GM19438 (cell line): ENCODE data around the gene GRK5.
"Not testable (repeated sequence)": the region's sequence is repeated elsewhere in the genome, so short reads cannot be mapped to it uniquely, and the experiment has no call there.

Source experiments
- ATAC-seq: cut with Tn5 transposase; IDR thresholded peaks from one replicate; pipeline ENCODE4 v1.9.1; 2021; ENCODE audit warnings: low read depth; ENCODE audit not compliant: unreplicated experiment

GRK5 gene

DNA sequence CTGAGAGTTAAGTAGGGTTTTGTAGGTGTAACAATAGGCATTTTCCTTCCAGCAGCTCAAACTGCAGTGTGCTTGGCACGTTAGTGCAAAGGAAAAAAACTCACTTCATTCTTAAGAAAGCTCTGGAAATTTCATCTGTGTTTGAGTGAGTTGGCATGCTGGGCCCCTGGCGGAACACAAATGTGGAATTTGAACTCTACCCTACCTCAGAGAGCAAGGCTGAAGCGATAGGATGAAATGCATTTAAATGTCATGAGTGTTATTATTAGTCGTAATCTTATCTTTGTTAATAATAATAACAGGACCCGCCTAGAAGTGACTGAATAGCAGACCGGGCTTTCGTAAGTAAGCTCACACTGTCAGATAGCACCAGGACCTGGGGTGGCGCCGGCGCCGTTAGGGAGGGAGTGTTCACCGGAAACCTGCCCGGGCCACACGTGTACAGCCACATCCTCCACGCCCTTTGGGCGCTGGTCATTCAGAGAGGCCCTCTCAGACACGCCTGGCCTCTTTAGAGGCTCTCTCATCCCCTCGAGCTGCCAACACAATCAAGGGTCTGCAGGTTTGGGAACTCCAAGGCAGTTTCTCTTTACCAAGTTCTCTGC is 63.5 kb downstream of the GRK5 start:
- ATAC-seq, result peak; percentile 74

GRCh38 chr10:119272338-119272734 is 65.0 kb downstream of the GRK5 start:
- ATAC-seq, result not testable (repeated sequence)

DNA sequence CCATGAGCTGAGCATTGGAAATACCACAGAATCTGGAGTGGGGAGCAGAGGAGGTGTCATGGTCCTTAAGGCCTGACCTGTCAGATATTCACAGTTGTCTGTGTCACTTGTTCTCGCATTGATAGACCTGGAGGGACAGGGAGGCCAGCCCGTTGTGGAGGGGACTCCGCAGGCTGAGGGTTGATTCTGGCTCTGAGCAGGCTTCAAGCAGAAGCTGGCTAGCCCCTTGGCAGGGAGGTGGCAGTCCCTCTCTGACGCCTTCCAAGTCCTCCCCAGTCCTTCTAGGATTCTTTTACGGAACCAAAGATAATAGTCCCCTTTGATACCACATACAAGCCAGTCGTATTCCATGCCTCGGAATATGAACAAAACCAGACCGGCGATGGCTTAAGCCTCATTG is 65.4 kb downstream of the GRK5 start:
- ATAC-seq, result no peak

- ATAC-seq, result no peak
Observed at GRCh38 chr10:119273413-119273812, 66.0 kb downstream of the GRK5 start.

DNA sequence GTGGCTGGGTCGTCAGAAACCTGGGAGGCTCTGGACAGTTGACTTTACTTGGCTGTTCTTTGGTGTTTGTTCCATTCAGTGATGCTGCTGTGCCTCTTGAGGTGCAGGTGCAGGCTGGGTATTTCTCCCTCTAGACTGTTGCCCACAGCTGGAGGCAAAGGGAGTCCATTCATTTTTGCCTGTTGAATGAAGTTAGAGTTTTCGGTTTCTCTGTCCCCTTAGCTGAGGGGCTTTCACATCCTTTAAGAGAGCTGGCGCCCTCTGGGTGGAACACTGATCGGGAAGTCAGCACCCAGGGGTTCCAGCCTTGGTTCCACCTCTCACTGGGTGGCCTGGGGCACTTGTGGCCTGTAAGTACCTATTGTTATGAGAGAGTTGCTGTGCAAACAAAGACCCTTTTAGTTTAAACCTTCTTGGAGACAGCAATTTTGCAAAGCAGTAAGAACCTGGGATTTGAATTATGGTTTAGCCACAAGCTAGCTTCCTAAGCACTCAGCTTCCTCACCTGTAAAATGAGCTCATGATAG is 67.2 kb downstream of the GRK5 start:
- no peak for ATAC-seq

- ATAC-seq, result no peak
Observed at GRCh38 chr10:119275085-119275484, 67.7 kb downstream of the GRK5 start.

DNA sequence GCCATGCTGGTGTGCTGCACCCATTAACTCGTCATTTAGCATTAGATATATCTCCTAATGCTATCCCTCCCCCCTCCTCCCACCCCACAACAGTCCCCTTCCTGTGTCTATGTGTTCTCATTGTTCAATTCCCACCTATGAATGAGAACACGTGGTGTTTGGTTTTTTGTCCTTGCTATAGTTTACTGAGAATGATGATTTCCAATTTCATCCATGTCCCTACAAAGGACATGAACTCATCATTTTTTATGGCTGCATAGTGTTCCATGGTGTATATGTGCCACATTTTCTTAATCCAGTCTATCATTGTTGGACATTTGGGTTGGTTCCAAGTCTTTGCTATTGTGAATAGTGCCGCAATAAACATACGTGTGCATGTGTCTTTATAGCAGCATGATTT is 68.8 kb downstream of the GRK5 start:
- ATAC-seq, result not testable (repeated sequence)

DNA sequence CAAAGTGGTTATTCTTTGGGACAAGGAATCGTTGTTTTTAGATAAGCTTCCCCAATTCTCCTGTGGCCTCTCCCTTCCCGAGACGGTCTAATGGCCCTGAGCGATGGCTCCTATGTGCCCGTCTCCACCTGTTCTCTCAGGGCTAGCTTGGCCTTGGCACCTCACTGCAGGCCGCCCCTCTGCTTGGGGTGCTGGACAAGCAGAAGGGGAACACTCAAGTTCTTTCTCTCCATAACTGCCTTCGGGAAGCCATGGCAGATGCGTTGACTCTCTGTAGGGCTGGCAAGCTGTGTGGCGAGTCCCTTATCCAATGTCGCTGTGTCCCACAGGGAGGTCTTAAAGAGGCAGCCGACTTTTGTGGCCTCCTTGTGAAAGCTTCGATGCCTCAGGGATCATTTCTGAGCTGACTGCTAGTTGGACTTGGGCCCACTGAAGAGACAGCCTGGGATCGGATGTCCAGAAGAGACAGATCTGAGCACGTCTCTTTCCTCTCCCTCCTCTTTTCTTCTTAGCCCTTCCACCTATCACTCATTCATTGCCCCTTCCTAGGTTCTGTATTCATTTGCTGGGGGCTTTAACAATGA is 70.8 kb downstream of the GRK5 start:
- ATAC-seq, result no peak

GRCh38 chr10:119279441-119279840 is 72.1 kb downstream of the GRK5 start:
- ATAC-seq, result no peak

DNA sequence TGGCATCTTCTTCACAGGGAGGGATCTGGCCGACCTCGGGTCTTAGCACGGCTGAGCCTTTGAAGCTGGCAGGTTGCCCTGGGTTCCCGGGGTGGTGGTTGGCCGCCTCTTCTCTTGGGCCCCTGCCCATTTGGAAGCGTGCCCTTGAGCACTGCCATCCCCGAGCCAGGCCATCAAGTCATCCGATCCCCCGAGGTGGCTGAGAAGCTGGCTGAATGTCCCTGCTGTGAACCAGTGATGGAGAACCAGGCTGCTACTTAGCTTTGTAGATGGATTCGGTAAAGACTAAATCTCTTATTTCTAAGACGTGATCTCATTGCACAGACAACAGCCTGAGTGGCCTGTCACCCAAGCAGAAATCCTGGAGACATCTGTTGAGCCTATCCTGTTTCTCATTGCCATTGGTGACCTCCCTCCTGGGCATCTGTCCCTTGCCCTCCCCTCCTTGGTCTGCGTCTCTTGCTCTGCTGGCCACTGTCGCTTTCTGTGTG is 74.3 kb downstream of the GRK5 start:
- ATAC-seq, result no peak

GRCh38 chr10:119282446-119282845 is 75.1 kb downstream of the GRK5 start:
- ATAC-seq, result no peak

DNA sequence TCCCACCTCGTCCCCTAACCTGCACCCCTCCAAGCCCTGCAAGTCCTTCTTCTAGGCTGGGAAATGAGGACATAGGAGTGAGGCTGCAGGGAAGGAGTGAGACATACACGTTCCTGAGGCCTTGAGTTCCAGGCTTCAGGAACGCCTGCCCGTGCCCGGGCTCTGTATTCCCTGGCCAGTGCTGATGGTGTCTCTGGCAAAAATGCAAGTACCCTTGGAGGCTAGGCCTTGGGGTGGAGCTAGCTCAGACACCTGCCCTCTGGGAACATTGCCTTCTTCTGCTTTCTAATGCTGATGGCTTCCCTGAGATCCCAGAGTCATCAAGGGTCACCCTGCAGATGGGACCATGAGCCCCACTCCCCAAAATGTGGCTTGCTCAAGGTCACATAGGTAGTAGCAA is 76.0 kb downstream of the GRK5 start:
- ATAC-seq, result no peak

- ATAC-seq, result no peak
Observed at GRCh38 chr10:119283818-119284217, 76.4 kb downstream of the GRK5 start.

- ATAC-seq, result no peak
Observed at GRCh38 chr10:119284679-119285096, 77.3 kb downstream of the GRK5 start.

DNA sequence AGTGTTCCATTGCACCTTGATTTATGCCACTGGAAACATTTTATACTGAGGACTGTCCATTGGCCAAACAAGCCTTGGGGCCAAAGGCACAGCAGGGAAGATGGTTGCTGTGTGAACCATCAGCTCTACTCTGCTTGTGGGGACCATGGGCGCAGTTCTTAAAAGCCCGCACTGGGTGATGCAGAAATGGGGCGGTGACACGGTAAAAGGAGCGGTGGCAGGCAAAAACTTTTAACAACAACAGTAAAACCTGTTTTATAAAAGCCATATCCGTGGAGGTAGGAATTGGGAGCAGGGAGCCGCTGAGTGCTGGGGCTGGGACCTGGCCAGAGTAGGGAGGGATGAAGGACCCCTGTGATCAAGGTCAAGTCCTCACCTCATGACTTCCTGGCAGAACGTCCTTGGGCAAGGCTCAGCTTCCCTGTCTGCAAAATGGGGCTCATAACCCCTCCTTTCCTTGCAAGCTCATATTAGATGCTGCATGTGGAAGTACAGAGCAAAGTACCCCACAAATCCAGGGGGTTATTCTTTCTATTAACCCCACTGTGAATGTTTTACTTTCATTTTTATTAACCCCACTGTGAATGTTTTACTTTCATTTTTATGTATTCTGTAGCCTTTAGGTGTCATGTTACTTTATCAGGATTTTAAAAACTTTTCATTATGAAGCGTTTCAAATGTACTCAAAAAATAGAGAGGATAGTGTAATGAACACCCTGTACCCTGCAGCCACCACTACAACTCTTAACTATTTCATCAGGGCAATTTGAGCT is 78.3 kb downstream of the GRK5 start:
- ATAC-seq, result no peak

DNA sequence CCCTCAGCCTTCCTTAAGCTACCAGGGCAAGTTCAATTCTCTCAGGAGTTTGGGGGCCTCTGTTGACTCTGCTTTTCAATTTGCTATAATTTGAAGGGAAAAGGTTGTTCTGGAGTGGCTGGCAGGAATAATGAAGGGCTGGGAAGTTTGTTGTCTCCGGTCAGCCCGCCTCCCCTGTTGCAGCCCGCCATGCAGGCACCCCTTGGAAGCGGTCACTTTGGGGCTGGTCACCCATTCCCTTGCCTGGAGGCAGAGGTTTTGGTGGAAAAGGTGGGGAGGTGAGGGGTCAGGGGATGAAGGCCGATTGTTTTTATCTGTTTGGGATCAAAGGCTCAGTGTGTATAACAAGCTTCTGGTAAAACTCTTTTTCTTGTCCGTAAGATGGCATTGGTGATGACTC is 79.1 kb downstream of the GRK5 start:
- ATAC-seq, result no peak

DNA sequence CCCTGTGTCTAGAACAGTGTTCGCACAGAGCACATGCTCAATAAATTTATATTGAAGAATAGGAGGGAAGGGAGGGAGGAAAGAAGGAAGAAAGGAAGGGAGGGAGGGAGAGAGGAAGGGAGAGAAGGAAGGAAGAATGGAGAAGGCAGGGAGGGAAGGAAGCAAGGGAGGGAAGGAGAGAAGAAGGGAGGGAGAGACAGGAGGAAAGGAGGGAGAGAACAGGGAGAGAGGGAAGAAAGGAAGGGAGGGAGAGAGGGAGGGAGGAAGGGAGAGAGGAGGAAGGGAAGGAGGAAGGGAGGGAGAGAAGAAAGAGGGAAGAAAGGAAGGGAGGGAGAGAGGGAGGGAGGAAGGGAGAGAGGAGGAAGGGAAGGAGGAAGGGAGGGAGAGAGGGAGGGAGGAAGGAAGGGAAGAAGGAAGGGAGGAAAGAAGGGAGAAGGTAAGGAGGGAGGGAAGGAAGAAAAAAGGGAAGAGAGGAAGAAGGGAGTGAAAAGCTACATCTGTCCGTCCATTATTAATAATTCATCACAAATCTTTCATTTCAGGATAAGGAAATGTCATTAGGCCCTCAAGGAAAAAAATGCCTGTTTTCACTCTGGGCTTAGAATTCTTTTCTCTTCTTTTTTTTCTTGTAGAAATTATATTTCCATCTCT is 79.7 kb downstream of the GRK5 start:
- ATAC-seq, result no peak

- no peak for ATAC-seq
Observed at GRCh38 chr10:119288574-119289001, 81.2 kb downstream of the GRK5 start.

DNA sequence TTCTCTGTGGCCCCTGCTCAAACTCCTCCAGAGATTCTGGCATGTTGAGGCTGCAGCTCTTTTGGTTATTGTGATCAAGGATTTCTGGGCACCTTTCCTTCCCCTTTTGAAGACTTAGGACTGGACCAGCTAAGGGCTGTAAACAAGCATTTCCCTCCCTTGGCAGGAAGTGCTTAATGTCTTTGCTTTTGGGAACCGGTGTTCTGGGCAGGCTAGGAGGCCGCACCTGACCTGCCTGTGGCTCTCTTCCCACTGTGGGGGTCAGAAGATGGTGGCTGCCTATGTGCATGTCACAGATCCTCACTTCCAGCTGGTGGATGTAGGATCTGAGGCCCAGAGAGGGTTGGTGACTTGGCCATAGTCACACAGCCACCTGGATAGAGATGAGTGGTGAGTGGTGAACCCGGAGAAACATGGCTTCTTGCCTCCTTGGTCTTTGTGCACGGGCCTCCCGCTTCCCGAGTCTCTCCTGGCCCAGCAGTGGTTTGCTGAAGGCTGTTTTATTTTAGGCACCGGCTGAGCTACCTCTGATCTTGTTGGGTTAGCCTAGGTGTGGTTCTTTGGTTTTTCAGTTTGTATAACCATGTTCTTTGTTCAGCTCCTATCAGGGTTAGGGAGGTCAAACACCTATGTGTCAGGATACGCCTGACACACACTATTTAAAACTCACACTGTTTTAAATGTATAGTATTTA is 82.0 kb downstream of the GRK5 start:
- no peak for ATAC-seq

DNA sequence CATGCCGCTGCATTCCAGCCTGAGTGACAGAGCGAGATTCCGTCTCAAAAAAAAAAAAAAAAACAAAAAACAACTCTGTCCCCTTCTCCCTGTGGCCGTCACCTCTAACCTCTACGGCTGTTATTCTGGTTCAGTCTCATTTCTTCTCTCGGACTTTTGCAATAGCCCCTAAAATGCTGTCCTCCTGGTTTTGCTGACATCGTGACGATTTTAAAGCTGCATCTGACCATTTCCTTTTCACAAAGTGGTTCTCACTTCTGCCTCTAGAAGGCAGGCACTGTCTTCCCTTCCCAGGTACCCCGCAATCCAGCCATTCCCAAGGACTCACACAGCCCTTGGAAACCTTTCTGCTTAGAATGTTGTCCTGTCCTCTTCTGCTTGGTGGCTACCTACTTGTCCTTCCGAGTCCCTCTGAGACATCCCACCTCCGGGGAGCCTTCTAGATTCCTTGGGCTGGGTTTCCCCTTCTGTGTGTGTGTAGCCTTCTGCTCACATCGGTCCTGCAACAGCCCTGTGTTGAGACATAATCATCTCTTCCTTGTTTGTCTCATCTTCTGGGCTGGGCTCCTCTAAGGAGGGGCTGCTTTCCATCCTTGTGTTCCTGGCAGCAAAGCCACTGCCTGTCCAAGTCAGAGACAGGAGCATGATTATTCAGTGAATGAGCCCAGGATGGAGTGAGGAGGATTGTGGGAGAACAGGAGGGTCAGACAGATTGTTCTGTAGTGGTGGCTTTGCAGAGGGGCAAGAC is 83.1 kb downstream of the GRK5 start:
- ATAC-seq, result no peak
